HG03097 (cell line): Measurements from ENCODE around the gene DCANP1.
A peak's percentile ranks its signal among the peaks of the same experiment; 100 is the strongest.

ENCODE experiments used
- ATAC-seq: cut with Tn5 transposase; IDR thresholded peaks from one replicate; pipeline ENCODE4 v1.9.1; 2021; ENCODE audit not compliant: unreplicated experiment, low FRiP score

Gene DCANP1

GRCh38 chr5:135428586-135428985, 18.6 kb downstream of the DCANP1 start:
- no peak for ATAC-seq

GRCh38 chr5:135426102-135427082, 20.8 kb downstream of the DCANP1 start:
- ATAC-seq = peak; percentile 80

- ATAC-seq = no peak
Measured at GRCh38 chr5:135425641-135426040, 21.5 kb downstream of the DCANP1 start.

- ATAC-seq = no peak
Measured at GRCh38 chr5:135423846-135424168, 23.3 kb downstream of the DCANP1 start.

GRCh38 chr5:135423146-135423845, 23.9 kb downstream of the DCANP1 start:
- ATAC-seq = no peak

GRCh38 chr5:135422419-135422818, 24.7 kb downstream of the DCANP1 start:
- ATAC-seq = no peak

- no peak for ATAC-seq
Measured at GRCh38 chr5:135417083-135417482, 30.1 kb downstream of the DCANP1 start.

- no peak for ATAC-seq
Measured at GRCh38 chr5:135405082-135405481, 42.1 kb downstream of the DCANP1 start.

GRCh38 chr5:135402031-135402430, 45.1 kb downstream of the DCANP1 start:
- no peak for ATAC-seq

GRCh38 chr5:135400866-135401265, 46.3 kb downstream of the DCANP1 start:
- ATAC-seq = no peak

- ATAC-seq = no peak
Measured at GRCh38 chr5:135399794-135400542, 47.2 kb downstream of the DCANP1 start.

GRCh38 chr5:135398855-135399793, 48.0 kb downstream of the DCANP1 start, which contains the start of gene MACROH2A1:
TSS of gene MACROH2A1 (minus strand) at chr5:135399231. CDS start at chr5:135389093, 10,138 bp downstream.
- ATAC-seq = peak; percentile 78

- peak; percentile 28 for ATAC-seq
Measured at GRCh38 chr5:135398160-135398854, 48.8 kb downstream of the DCANP1 start.

- ATAC-seq = no peak
Measured at GRCh38 chr5:135397084-135397483, 50.1 kb downstream of the DCANP1 start.

GRCh38 chr5:135396459-135397055, 50.6 kb downstream of the DCANP1 start:
- no peak for ATAC-seq

- ATAC-seq = no peak
Measured at GRCh38 chr5:135395866-135396265, 51.3 kb downstream of the DCANP1 start.

- no peak for ATAC-seq
Measured at GRCh38 chr5:135395451-135395850, 51.7 kb downstream of the DCANP1 start.
